ENCODE data around the gene TBX10.
"Not testable (repeated sequence)": the region's sequence is repeated elsewhere in the genome, so short reads cannot be mapped to it uniquely, and the experiment has no call there.

TBX10 gene

GRCh38 chr11:67646535-67647336 is 7.2 kb upstream of the TBX10 start:
- DNase-seq (ENCODE audit: low read depth in 2 of 2, low spot score in 1 of 2) = no peak

- no peak for DNase-seq (ENCODE audit: low read depth in 2 of 2, low spot score in 1 of 2)
Observed at GRCh38 chr11:67645521-67646461, 6.2 kb upstream of the TBX10 start.

GRCh38 chr11:67644472-67645418 is 5.2 kb upstream of the TBX10 start:
- no peak for DNase-seq (ENCODE audit: low read depth in 2 of 2, low spot score in 1 of 2)

- no peak for DNase-seq (ENCODE audit: low read depth in 2 of 2, low spot score in 1 of 2)
Observed at GRCh38 chr11:67644042-67644441, 4.5 kb upstream of the TBX10 start.

- no peak for DNase-seq (ENCODE audit: low read depth in 2 of 2, low spot score in 1 of 2)
Observed at GRCh38 chr11:67642173-67643120, 2.9 kb upstream of the TBX10 start.

- no peak for DNase-seq (ENCODE audit: low read depth in 2 of 2, low spot score in 1 of 2)
Observed at GRCh38 chr11:67641338-67642172, 2.0 kb upstream of the TBX10 start.

GRCh38 chr11:67640758-67641337 is 1.3 kb upstream of the TBX10 start:
- DNase-seq (ENCODE audit: low read depth in 2 of 2, low spot score in 1 of 2) = no peak

GRCh38 chr11:67640021-67640757 is 626 bp upstream of the TBX10 start:
- peak in 1 of 2 donors; percentile 37 for DNase-seq (ENCODE audit: low read depth in 2 of 2, low spot score in 1 of 2)

- no peak for DNase-seq (ENCODE audit: low read depth in 2 of 2, low spot score in 1 of 2)
Observed at GRCh38 chr11:67638535-67639437, 777 bp downstream of the TBX10 start.

GRCh38 chr11:67637441-67637840 is 2.1 kb downstream of the TBX10 start:
- DNase-seq (ENCODE audit: low read depth in 2 of 2, low spot score in 1 of 2) = not testable (repeated sequence)

GRCh38 chr11:67636962-67637361 is 2.6 kb downstream of the TBX10 start:
- DNase-seq (ENCODE audit: low read depth in 2 of 2, low spot score in 1 of 2) = no peak

GRCh38 chr11:67635231-67635521 is 4.4 kb downstream of the TBX10 start:
- no peak for DNase-seq (ENCODE audit: low read depth in 2 of 2, low spot score in 1 of 2)

GRCh38 chr11:67634366-67635230 is 5.0 kb downstream of the TBX10 start:
- no peak for DNase-seq (ENCODE audit: low read depth in 2 of 2, low spot score in 1 of 2)

- DNase-seq (ENCODE audit: low read depth in 2 of 2, low spot score in 1 of 2) = no peak
Observed at GRCh38 chr11:67633758-67634365, 5.7 kb downstream of the TBX10 start.

GRCh38 chr11:67632982-67633755 is 6.4 kb downstream of the TBX10 start:
- DNase-seq (ENCODE audit: low read depth in 2 of 2, low spot score in 1 of 2) = no peak
